Tibial nerve (tissue), 3 donors: ENCODE results near the gene ATP2A3.

Source experiments
- EP300 ChIP-seq, 2 donors: sonication (generic); formaldehyde crosslinking; IDR thresholded peaks; one replicate each; pipeline ENCODE4 v1.6.1; 2017; ENCODE audit warnings: antibody characterized with exemption in 2 of 2, mild to moderate bottlenecking in 1 of 2
- POLR2A ChIP-seq, 2 donors: fragments of 450-650 bp; IDR thresholded peaks; one replicate each; pipeline ENCODE4 v1.6.1; 2017; ENCODE audit warnings: antibody characterized with exemption in 2 of 2, mild to moderate bottlenecking in 2 of 2, moderate library complexity in 2 of 2

- no peak for TF ChIP-seq POLR2A (IDR thresholded peaks at IDR 0.05)
- TF ChIP-seq EP300 (IDR thresholded peaks at IDR 0.05): no peak
Measured at GRCh38 chr17:4009186-4009785, 45.0 kb upstream of the ATP2A3 start.
